ENCODE results near the gene SGCE.

GRCh38 chr7:94565247-94565894, 90.6 kb downstream of the SGCE start:
- TF ChIP-seq, protein P1, sequence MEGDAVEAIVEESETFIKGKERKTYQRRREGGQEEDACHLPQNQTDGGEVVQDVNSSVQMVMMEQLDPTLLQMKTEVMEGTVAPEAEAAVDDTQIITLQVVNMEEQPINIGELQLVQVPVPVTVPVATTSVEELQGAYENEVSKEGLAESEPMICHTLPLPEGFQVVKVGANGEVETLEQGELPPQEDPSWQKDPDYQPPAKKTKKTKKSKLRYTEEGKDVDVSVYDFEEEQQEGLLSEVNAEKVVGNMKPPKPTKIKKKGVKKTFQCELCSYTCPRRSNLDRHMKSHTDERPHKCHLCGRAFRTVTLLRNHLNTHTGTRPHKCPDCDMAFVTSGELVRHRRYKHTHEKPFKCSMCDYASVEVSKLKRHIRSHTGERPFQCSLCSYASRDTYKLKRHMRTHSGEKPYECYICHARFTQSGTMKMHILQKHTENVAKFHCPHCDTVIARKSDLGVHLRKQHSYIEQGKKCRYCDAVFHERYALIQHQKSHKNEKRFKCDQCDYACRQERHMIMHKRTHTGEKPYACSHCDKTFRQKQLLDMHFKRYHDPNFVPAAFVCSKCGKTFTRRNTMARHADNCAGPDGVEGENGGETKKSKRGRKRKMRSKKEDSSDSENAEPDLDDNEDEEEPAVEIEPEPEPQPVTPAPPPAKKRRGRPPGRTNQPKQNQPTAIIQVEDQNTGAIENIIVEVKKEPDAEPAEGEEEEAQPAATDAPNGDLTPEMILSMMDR (IDR thresholded peaks at IDR 0.05): no peak
- TF ChIP-seq POLR2A (IDR thresholded peaks at IDR 0.05): no peak
